ENCODE data around the gene KRT2. TPM values are rescaled to one million over a fixed set of nuclear protein-coding genes. Genes with fewer than 3 reads are reported as not detected.

KRT2 gene
- total RNA-seq, 1 donor from 2014 or later: not detected

DNA sequence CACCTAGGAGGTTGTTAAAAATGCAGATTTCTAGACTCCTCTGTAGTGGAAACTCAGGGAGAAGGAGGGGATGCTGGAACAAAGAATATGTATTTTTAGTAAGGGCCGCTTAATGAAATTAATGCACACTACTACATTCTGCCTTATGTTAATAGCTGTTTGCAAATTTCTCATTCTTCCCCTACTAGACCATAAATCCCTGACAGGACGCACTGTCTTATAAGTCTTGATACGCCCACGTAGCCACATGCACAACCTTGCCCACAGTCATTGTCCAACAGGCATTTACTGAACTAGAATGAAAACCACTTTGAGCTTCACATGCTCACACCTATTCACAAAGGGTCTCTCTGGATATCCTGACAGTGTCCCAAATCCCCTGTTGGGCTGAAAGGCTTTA is 10.5 kb downstream of the KRT2 start:
- no peak for DNase-seq (ENCODE audit: low spot score)

DNA sequence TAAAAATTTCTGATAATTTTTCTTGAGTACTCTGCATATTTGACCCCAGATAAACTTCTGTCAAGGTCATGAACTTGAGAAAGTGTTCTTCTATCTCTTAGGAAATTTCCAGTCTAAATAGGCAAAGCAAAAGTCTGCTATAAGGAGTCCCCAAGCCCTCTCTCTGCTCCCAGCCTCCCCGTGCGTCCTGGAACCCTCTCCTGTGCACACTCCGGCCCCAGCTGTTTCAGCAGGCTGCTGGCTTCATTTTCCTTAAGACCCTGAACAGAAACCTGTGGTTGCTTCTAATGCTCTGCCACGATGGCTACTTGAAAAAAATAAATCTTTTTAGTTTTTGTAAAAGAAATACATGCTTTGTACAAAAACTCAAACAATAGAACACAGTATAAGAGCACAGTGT is 14.7 kb downstream of the KRT2 start:
- DNase-seq (ENCODE audit: low spot score): peak; percentile 20

DNA sequence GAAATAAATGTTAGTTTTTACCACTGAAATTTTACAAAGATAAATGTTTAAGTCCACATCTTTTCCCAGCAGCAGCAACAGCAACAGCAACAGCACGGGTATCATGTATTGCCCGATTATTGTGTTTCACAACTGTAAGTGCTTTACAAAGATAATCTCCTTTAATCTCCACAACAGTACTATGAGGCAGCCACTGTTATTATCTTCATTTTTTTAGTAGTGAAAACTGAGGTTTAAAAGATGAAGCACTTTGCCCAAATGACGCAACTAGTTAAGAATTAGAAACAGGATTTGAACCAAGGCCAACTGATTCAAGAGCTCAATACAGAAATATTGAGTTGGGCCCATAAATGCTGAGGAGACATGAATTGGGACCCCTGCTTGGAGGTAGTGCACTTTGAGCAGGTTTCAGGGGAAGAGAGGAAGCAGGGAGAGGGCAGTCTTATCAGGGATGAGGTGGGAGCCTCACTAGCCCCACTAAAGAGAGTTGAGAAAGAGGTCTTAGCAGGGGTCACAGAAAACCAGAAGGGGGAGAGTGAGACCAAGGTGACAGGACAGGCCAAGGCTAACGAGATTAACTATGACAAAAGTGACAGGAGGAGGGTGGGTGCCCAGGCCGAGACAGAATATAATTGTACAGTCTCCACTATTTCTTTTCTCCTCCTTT is 15.3 kb downstream of the KRT2 start:
- peak; percentile 14 for DNase-seq (ENCODE audit: low spot score)

DNA sequence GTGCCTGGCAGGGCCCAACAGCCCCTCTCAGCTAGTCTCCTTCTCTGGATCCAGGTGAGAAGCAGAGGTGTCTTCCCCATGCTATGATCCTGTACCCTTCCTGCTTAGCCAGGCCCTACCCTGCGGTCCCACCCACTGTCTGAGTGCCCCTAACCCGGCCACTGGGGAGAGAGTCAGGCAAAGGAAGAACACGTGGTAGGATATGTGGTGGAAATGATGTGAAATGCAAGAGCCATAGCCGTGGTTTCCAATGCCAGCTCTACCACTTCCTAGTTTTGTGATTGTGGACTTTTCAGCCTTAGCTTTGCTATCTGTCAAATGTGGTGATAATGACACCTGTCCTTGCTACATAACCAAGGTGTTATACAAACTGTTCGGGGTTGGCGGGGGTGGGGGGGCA is 15.8 kb downstream of the KRT2 start:
- DNase-seq (ENCODE audit: low spot score): peak; percentile 32

DNA sequence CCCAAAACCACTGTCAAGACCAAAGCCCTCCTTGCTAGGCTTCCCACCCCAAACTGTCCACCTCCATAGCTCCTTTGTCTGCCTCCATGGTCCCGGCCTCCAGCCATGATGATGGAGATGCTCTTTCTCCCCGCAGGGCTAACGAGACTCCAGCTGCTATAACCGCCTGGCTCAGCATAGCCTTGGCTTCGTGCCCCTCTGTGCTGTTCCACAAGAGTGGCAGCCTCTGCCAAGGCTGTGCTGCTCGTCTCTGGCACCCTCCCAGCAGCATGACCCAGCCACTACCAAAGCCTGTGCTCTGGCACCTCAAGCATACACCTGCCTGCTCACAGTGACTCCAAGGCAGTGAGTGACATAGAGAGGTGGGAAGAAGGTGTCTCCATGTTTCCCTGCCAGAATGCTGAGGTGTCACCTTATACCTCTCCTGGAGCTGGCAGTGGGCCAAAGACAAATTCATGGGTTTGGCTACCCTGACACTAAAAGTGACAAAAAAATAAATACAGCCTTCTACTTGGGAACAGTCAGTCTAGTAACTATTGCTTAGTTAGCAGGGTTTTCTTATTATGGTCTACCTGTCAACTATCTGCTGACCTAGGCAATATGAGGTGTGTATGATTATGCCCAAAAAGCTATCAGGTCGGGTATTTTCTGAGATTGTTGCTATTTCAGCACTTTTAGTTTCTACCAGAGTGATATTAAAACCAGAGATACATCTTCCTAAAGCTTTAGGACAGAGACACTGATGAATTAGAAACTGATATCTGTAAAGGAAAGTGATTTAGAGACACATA is 17.6 kb downstream of the KRT2 start:
- DNase-seq (ENCODE audit: low spot score): peak; percentile 53

DNA sequence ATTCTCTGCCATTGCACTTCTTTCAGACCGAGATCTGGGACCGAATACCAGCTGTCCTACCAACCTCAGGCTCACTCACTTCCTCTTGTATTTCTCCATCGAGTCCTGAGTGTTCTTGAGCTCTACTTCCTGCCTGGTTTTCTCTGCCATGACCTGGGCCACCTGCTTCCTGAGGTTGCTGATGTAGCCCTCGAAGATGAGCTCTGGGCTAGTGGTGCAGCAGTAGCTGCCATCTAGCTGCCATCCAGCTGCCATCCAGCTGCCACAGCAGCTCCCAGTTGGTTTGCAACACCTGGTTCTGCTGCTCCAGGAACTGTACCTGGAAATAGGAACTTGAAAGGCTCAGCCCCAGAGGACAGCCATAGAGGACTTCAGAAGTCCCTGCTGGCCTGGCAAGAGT is 18.6 kb downstream of the KRT2 start:
- DNase-seq (ENCODE audit: low spot score): peak; percentile 26

DNA sequence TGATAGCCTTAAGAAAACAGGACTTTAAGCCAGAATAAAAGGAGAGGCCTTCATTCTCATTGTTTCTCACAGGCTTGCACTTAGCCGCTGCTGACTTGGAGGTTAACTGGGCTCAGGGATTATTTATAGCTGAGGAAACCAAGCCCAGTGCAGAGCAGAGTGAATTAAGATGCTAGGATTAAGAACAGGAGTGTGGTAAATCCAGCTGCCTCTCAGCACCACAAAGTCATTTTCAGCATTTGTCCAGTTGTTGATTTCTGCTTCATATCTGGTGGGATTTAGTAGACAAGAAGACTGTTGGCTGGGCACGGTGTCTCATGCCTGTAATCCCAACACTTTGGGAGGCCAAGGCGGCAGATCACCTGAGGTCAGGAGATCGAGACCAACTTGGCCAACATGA is 19.4 kb downstream of the KRT2 start:
- DNase-seq (ENCODE audit: low spot score): peak; percentile 17

DNA sequence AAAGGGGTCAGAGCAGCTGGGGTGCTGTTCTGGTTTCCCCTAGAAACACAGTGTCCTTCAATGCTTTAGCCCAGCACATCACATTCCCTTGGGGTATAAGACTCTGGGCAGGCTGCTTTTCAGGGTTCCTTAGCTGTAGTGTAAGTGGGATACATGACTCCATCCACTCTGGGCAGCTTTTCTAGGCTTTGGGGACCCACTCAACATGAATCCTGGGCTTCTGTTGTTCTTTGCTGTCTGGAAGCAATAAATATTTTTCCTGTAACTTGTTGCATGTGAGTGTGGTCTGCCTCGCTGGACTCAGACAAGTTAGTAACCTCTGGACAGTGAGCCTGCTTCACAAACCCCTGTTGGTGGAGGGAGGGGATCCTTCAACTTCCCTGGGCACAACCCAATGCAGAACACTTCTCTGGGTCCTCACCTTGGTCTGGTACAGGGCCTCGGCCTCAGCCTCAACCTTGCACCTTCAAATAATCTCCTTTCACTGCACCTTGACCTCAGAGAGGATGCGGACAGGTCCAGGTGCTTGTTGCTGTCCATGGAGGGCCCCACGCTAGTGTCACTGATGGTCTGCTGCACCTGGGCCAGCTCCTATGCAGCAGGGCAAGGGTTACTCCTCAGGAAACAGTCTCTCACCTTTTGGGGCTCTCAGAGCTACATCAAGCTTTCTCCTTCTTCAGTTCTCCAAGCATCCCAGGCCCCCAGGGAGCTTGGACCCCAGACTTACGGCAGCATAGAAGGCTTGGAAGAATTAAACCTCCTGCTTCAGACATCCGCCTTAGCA is 20.1 kb downstream of the KRT2 start:
- peak; percentile 18 for DNase-seq (ENCODE audit: low spot score)

DNA sequence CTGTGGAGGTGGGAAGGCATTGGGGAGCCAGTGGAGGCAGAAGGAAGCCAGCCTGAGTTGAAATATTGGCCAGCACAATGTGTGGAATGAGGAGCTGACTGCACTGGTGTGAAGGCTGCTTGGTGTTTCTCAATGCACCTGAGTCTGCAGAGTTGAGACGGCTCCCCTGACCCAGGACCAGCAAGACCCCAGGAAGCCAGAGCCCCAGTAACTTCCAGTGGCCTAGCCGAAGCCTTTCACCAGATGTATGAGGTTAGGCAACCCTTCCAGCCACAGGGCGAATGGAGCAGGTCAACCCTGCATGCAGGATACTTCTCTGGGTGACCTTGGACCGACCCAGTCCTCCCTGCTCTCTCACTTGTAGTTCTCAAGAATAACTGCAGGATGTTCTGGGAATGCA is 20.7 kb downstream of the KRT2 start:
- DNase-seq (ENCODE audit: low spot score): peak; percentile 25

DNA sequence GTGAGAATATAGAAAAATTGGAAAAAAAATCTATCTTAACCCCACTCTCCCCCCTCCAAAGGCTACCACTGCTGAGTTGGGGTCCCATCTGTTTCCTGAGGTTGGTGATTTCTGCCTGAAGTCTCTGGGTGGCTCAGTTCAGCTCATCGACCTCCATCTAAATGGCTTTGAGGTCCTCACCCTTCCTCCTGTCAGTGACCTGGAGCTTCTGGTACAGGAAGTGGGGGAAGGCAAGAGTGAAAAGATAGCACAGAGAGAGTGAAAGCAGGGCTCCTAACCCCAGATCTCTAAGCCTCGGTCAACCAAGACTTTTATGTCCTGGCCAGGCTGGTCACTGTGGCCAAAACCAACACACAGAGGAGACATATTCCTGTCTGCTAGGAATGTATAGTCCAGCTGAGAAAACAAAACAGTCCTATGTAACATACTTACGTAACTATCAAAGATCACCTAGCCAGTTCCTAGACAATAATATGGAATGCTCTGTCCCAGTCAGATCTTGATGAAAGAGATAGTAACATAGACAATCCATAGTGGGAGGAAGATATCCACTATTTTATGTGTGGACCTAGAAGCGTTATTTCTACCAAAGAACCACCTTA is 21.3 kb downstream of the KRT2 start:
- peak; percentile 17 for DNase-seq (ENCODE audit: low spot score)

DNA sequence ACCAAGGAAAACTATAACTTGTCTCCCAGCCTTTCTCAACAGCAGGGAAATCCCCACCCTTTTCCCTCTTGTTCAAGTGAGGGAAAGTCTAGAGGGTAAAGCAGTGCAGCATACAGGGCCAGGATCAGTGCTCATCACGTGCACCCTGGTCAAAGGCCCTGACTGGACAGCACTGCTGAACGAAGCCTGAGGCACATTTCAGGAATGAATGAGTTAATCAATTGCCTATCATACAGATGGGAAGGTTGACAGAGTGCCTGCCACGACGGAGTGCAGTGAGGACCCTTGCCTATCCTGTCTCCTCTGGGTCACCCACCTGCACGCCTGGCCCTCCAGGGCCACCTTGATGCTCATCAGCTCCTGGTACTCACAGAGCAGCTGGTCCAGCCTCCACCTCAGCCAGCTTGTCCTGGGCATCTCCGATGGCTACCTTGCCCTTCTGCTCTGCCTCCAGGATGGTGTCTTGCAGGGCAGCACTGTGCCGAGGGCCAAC is 22.0 kb downstream of the KRT2 start:
- peak; percentile 12 for DNase-seq (ENCODE audit: low spot score)

DNA sequence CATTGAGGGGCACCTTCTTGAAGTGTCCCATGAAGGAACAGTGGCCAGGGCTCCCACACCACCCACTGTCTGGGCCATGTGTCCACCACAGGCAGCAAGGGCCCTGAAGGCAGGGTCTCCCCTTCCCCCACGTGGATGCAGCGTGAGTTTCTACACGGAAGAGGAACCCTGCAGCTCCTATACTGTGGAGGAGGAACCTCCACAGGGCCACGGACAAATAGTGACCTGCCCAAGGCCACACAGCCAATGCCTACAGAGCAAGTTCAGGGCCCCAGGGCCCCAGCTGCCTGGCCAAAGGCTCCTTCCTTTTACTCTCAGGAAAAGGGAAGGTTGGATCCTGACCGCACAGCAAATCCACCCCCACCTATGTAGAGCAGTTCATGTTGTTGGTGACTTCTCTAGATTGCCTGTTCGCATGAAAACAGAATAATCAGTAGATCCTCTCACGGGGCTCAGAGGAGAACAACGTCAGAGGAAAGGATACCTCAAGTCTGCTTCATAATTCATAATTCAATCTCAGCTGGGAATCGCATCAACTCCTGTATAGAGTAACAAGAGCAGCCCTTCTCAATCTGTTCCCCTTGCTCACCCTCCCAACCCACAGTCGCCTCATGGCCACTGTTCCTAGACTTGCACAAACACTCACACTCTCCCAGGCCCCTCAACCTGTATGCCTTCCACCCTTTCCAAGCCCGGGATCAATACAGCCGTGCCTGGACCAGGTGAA is 22.6 kb downstream of the KRT2 start:
- peak; percentile 35 for DNase-seq (ENCODE audit: low spot score)

DNA sequence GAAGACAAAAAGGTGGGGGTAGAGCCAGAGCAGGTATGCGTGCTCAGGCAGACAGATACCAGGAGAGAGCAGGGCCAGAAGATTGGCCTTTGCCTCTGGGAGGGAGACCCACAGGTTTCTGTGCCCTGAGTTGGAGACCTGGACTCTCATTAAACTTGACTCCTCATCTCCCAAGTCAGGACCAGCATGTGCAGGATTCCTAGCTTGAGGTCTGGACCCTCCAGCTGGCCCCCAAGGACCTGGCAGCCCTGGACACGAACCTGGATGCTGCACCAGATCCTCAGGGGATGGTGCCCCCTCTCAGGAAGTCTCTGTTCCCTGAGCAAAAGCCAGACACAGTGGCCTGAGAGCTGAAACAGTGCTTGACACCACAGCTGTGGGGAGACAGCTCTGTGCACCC is 23.2 kb downstream of the KRT2 start:
- DNase-seq (ENCODE audit: low spot score): peak; percentile 38

DNA sequence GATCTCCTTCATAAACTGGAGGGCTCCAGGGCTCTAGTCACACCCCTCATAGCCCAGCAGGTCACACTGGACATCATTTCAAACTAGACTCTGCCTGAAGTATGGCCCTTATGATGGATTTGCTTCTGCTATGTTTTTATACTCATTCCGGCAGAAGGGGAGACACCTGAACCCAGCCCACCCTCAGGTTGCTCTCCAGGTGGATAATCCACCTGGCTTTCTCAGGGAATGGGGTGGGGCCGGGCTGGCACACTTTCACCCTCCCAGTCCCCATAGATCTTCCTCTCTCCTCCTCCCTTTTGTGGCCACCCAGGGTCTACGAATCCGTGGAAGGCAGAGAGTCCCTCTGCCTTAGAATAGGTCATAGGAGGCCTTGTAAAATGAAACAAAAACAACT is 23.9 kb downstream of the KRT2 start:
- peak; percentile 5 for DNase-seq (ENCODE audit: low spot score)

DNA sequence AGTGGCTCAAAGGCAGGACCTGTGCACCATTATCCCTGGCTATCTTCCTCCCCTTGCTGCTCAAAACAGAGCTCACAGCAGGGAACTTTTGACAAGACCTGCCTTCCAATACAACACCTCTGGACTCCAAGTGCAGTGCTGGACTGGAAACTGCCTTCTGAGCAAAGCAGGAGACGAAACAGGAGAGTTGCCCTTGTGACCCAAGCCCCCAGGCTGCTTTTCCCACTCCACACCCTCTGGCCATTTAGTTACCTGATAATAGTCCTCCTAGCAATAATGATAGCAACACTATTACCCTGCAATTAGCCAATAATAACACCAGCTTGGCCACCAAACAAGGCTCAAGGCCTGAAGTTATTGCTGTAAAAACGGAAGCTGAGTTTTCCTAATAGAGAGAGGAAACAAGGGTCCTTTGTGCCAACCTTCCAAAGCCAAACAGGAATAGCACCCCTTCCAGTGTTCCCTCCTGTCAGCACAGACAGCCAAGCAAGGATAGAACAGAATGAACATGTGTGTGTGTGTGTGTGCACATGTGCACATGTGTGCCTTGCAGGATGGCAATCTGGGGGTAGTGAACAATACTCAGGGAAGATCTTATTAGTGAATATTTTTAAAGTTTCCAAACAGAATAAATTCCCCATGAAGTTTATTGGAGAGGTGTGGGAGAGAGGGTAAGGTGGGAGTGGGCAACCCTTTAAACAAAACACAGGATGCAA is 24.5 kb downstream of the KRT2 start:
- peak; percentile 10 for DNase-seq (ENCODE audit: low spot score)

DNA sequence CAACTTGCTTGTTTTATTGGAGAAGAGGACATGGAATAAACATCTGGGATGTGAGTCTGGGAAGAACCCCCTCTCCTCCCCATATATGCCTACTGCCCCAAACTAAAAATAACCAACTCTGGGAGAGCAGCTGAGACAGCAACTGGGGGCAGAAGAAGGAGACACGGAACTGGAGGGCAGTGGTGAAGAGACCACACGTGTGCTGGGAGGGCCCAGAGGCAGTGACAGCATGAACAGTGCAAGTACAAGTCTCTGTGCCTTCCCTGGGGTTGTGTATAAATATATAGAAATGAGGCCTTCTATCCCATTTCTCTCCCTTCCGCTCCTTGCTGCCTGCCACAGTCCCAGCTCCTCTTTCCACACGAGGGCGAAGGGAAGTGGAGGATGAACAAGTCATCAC is 29.7 kb downstream of the KRT2 start:
- DNase-seq (ENCODE audit: low spot score): peak; percentile 6

DNA sequence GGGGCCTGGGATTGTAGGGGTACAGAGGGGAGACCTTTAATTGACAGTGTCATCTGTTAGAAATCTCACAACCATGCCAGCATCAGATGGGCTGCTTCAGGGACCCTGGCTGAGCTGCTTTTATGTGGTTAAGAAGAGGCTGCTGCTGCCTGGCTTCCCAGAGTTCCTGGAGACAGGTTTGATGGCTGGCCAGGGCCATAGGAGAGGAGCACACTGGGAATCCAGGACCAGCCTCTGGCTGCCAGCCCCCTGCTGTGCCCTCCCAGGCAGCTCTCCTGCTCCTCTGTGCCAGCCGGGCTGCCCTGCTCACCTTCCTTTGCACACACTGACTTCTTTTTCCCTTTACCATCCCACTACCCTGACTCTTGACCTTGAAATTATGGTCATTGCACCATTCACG is 33.1 kb downstream of the KRT2 start:
- DNase-seq (ENCODE audit: low spot score): no peak

DNA sequence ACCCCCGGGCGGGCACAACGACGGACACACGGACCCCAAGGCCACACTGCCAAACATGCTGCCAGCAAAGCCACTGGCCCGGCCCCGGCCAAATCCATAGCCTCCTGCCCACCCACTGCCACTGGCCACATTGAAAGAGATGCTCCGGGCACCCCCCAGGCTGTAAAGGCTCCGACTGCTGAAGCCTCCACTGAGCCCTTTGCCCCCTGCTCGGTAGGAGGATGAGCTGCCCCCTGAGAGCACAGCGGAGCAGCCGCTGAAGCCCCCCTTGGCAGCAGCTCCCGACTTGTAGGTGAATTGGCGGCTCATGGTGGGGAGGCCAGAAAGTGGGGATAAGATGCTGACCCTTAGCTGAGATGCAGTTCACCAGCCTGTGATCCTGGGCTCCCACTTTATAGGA is 33.8 kb downstream of the KRT2 start, which contains the start of gene KRT73:
TSS of gene KRT73 (minus strand) at position 344 of the 400 bp plus-strand sequence. CDS start at position 309, 35 bp downstream.
- no peak for DNase-seq (ENCODE audit: low spot score)

DNA sequence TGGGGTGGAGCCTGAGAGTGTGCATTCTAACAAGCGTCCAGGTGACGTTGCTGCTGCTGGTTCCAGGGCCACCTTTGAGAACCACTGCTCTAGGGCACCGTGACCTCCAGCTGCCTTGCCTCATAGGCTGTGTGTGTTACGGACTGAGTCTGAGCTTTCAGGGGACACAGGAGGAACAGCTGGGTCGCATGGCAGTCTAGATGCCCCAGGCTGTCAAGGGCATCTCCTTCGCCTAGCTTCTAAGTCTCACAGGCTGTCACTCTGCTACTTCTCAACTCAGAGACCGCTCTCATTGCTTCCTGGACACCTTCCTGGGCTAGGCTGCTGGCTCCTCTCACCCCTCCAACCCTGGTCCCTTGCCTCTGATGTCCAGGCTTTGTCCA is 34.6 kb downstream of the KRT2 start:
- DNase-seq (ENCODE audit: low spot score): no peak

DNA sequence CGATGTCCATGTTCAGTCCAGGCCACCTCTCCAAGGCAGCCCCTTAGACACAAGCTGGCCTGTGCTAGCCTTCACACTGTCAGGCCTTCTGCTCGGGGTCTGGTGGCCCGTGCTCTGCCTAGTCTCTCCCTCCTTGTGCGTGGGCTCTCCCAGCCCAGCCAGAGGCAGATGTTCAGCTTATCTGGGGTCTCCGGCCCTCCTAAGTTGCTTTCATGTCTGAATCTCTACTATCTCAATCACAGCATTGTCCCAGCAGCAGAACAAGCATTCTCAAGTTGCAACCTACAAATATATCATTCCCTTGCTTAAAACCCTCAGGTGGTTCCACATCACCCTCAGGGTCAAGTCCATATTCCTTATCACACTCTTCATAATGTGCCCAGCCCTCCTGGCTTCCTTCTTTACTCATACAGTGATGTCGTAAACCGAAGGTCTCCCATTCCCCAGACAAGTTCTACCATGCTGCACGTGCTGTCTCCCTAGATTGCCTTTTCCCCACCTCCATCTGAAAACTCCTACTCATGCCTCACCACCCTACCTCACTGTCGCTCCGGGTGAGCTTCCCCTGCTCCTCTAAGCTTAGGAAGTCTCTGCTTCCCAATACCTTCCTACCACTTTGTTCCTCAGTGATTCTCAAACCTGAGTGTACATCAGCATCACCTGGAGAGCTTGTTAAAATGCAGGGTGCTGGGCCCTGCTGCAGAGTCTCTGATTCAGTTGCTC is 35.2 kb downstream of the KRT2 start:
- DNase-seq (ENCODE audit: low spot score): no peak

All from ureter (tissue), 1 donor.